ENCODE measurements around the gene B4GALT3. TPM values are rescaled to one million over a fixed set of nuclear protein-coding genes. Genes with fewer than 3 reads are reported as not detected.
A peak's percentile ranks its signal among the peaks of the same experiment; 100 is the strongest.

Gene B4GALT3
- polyA plus RNA-seq, 1 donor from 2014 or later: 43.7 TPM

DNA sequence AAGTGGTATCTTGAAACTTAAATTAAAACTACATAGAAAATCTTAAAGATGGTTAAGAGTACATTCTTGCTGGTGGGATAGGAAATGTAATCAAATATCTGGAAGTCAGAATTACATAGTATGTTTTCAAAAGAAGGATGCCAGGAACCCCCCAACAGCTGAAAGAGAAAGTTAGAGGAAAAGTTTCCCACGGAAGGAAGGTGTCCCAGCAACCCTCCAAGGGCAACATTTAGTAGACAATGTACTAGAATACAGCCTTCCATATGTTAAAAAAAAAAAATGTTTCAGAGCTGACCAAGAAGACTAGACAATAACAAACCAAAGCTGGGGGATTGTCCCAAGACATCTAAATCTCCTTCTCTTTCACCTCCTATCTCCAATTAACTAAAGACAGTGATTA lies 47.0 kb downstream of the B4GALT3 start:
- Histone ChIP-seq H3K4me3 (ENCODE audit: low read length) (peak overlapping the region; percentile 73), H3K27me3 (ENCODE audit: insufficient read depth, low read depth, low read length) (no peaks in the 10 kb centered on the region)
- no peak for TF ChIP-seq SMC3 (conservative IDR thresholded peaks at IDR 0.05; ENCODE audit: poor library complexity)
- TF ChIP-seq EP300 (conservative IDR thresholded peaks at IDR 0.05; ENCODE audit: poor library complexity, severe bottlenecking): no peak
- TF ChIP-seq TAF1 (IDR thresholded peaks at IDR 0.05; ENCODE audit: low read depth): no peak
- TF ChIP-seq, protein P1, sequence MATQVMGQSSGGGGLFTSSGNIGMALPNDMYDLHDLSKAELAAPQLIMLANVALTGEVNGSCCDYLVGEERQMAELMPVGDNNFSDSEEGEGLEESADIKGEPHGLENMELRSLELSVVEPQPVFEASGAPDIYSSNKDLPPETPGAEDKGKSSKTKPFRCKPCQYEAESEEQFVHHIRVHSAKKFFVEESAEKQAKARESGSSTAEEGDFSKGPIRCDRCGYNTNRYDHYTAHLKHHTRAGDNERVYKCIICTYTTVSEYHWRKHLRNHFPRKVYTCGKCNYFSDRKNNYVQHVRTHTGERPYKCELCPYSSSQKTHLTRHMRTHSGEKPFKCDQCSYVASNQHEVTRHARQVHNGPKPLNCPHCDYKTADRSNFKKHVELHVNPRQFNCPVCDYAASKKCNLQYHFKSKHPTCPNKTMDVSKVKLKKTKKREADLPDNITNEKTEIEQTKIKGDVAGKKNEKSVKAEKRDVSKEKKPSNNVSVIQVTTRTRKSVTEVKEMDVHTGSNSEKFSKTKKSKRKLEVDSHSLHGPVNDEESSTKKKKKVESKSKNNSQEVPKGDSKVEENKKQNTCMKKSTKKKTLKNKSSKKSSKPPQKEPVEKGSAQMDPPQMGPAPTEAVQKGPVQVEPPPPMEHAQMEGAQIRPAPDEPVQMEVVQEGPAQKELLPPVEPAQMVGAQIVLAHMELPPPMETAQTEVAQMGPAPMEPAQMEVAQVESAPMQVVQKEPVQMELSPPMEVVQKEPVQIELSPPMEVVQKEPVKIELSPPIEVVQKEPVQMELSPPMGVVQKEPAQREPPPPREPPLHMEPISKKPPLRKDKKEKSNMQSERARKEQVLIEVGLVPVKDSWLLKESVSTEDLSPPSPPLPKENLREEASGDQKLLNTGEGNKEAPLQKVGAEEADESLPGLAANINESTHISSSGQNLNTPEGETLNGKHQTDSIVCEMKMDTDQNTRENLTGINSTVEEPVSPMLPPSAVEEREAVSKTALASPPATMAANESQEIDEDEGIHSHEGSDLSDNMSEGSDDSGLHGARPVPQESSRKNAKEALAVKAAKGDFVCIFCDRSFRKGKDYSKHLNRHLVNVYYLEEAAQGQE (IDR thresholded peaks at IDR 0.05; ENCODE audit: borderline replicate concordance): no peak
- no peak for TF ChIP-seq MXI1 (conservative IDR thresholded peaks at IDR 0.05; ENCODE audit: poor library complexity, severe bottlenecking)
- TF ChIP-seq EZH2 (IDR thresholded peaks at IDR 0.05; ENCODE audit: borderline replicate concordance, insufficient read depth, low read length, poor library complexity, severe bottlenecking): no peak
- TF ChIP-seq, protein P2, sequence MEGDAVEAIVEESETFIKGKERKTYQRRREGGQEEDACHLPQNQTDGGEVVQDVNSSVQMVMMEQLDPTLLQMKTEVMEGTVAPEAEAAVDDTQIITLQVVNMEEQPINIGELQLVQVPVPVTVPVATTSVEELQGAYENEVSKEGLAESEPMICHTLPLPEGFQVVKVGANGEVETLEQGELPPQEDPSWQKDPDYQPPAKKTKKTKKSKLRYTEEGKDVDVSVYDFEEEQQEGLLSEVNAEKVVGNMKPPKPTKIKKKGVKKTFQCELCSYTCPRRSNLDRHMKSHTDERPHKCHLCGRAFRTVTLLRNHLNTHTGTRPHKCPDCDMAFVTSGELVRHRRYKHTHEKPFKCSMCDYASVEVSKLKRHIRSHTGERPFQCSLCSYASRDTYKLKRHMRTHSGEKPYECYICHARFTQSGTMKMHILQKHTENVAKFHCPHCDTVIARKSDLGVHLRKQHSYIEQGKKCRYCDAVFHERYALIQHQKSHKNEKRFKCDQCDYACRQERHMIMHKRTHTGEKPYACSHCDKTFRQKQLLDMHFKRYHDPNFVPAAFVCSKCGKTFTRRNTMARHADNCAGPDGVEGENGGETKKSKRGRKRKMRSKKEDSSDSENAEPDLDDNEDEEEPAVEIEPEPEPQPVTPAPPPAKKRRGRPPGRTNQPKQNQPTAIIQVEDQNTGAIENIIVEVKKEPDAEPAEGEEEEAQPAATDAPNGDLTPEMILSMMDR (IDR thresholded peaks at IDR 0.05; ENCODE audit: poor library complexity, severe bottlenecking): no peak
- no peak for TF ChIP-seq RAD21 (conservative IDR thresholded peaks at IDR 0.05)
- no peak for TF ChIP-seq POLR2AphosphoS5 (IDR thresholded peaks at IDR 0.05)

DNA sequence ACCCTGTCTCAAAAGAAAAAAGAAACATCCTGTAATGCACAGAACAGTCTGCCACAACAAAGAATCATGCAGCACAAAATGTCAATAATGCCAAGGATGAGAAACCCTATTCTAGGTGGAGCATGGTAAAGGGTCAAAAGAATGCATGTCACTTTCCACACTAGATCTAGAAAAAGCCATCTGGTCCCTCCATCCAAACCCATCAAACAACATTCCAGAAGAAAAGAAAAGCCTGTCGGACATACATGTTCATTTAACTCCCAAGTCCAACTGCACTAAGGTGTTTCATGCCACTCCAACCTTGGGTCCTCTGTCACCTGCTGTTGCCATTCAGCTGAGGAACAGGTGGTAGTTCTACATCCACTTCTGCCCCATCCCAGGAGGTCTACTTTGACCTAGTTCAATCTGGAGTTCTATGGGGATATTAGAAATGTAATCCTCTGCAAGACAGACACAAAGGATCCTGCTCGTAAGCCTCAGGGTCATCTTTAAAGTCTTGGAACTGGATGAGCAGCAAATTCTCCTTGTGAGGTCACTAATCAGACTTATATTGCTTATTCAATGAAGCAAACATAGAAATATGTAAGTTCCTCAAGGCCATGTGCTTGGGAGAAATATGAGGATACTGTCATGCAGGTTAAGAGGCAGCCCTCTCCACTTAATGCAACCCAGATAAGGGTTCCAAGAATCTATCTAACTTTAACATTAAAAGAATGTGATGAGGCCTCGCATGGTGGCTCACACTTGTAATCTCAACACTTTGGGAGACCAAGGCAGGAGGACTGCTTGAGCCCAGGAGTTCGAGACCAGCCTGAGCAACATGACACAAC lies 48.5 kb downstream of the B4GALT3 start:
- Histone ChIP-seq H4K20me1 (ENCODE audit: insufficient read depth) (no peaks in the 10 kb centered on the region), H3K36me3 (ENCODE audit: insufficient read depth, low read length) (no peaks in the 10 kb centered on the region), H3K4me2 (ENCODE audit: low read length) (no peak overlapping the region), H3K79me2 (replicated peaks; ENCODE audit: insufficient read depth, low read length) (peaks cover 34% of the 10 kb centered on the region), H3K9ac (ENCODE audit: low read length) (no peak overlapping the region), H3K9me2 (ENCODE audit: insufficient read depth, low read length) (no peaks in the 10 kb centered on the region), H3K27me3 (ENCODE audit: insufficient read depth, low read depth, low read length) (no peaks in the 10 kb centered on the region), H3K9me3 (ENCODE audit: low read length) (no peaks in the 10 kb centered on the region), H2AFZ (ENCODE audit: low read depth, low read length) (no peak overlapping the region), H3K4me3 (ENCODE audit: low read length) (no peak overlapping the region), H3F3A (ENCODE audit: insufficient read depth, low read length, poor library complexity, severe bottlenecking) (no peaks in the 10 kb centered on the region), H3K27ac (ENCODE audit: low read length) (no peak overlapping the region)
- no peak for TF ChIP-seq EZH2 (IDR thresholded peaks at IDR 0.05; ENCODE audit: borderline replicate concordance, insufficient read depth, low read length, poor library complexity, severe bottlenecking)
- TF ChIP-seq, protein P1 (IDR thresholded peaks at IDR 0.05; ENCODE audit: borderline replicate concordance): no peak
- TF ChIP-seq TAF1 (IDR thresholded peaks at IDR 0.05; ENCODE audit: low read depth): no peak
- TF ChIP-seq EP300 (conservative IDR thresholded peaks at IDR 0.05; ENCODE audit: poor library complexity, severe bottlenecking): no peak
- TF ChIP-seq RAD21 (conservative IDR thresholded peaks at IDR 0.05): no peak
- TF ChIP-seq, protein P2 (IDR thresholded peaks at IDR 0.05; ENCODE audit: poor library complexity, severe bottlenecking): no peak
- TF ChIP-seq MXI1 (conservative IDR thresholded peaks at IDR 0.05; ENCODE audit: poor library complexity, severe bottlenecking): no peak
- no peak for TF ChIP-seq POLR2AphosphoS5 (IDR thresholded peaks at IDR 0.05)
- TF ChIP-seq SMC3 (conservative IDR thresholded peaks at IDR 0.05; ENCODE audit: poor library complexity): no peak

More for the DNA sequence above, 47.0 kb downstream of the B4GALT3 start:
- H3K4me2 ChIP-seq (ENCODE audit: low read length): no peak overlapping the region
- no peak overlapping the region for H3K9ac ChIP-seq (ENCODE audit: low read length)
- no peaks in the 10 kb centered on the region for H4K20me1 ChIP-seq (ENCODE audit: insufficient read depth)
- no peak overlapping the region for H2AFZ ChIP-seq (ENCODE audit: low read depth, low read length)
- H3K27ac ChIP-seq (ENCODE audit: low read length): no peak overlapping the region
- no peaks in the 10 kb centered on the region for H3K9me3 ChIP-seq (ENCODE audit: low read length)
- no peaks in the 10 kb centered on the region for H3F3A ChIP-seq (ENCODE audit: insufficient read depth, low read length, poor library complexity, severe bottlenecking)
- peaks cover 34% of the 10 kb centered on the region for H3K79me2 ChIP-seq (replicated peaks; ENCODE audit: insufficient read depth, low read length)
- no peaks in the 10 kb centered on the region for H3K36me3 ChIP-seq (ENCODE audit: insufficient read depth, low read length)
- H3K9me2 ChIP-seq (ENCODE audit: insufficient read depth, low read length): no peaks in the 10 kb centered on the region
